A549 (cell line): ENCODE results near the gene ZCCHC12. TPM values are rescaled to one million over a fixed set of nuclear protein-coding genes. Genes with fewer than 3 reads are reported as not detected.
"Not testable (repeated sequence)": the region's sequence is repeated elsewhere in the genome, so short reads cannot be mapped to it uniquely, and the experiment has no call there.

Experiments used
- ATAC-seq, 2 experiments: fragments of 200-7000 bp in 1 of 2; fragments of >200 bp in 1 of 2; cut with Nextera tagmentation in 1 of 2; cut with Tn5 transposase in 1 of 2; 3 replicates each; pipeline versions ENCODE4 v1.8.0 to v1.9.1; 2018 to 2020; ENCODE audit warnings: mild to moderate bottlenecking in 1 of 2, moderate library complexity in 1 of 2
- CTCF ChIA-PET: fragments of 300-600 bp; sonication (Branson Sonifier 250); formaldehyde crosslinking; extraction: SDS; loops from one replicate; lab custom pipeline; 2021; ENCODE audit warnings: antibody characterized with exemption, inconsistent platforms; lab: Yijun Ruan, JAX
- POLR2A ChIA-PET: fragments of 350-600 bp; formaldehyde crosslinking; extraction: SDS; loops from one replicate; lab custom pipeline; 2021; ENCODE audit warnings: antibody characterized with exemption, inconsistent platforms; lab: Yijun Ruan, JAX
- DNase-seq, 2 experiments: peaks; one replicate each; pipeline versions ENCODE4 v3.0.0 to v3.0.0-alpha.2; 2011 to 2016; ENCODE audit warnings: low read depth in 1 of 2, low spot score in 1 of 2
- FAIRE-seq: peaks from 2 replicates; lab custom pipeline; 2011; peaks lifted over from hg19 to GRCh38; lab: Jason Lieb, UNC
- H3K27ac ChIP-seq, 2 experiments: fragments of >200 bp; sonication (Bioruptor Twin); formaldehyde crosslinking; 3 replicates each; pipeline ENCODE4 v1.5.1; 2016 to 2017
- H3K4me1 ChIP-seq: fragments of >200 bp; sonication (Bioruptor Twin); formaldehyde crosslinking; 3 replicates; pipeline ENCODE4 v1.6.1; 2016
- H3K4me2 ChIP-seq: fragments of >200 bp; sonication (Bioruptor Twin); formaldehyde crosslinking; 3 replicates; pipeline ENCODE4 v1.6.1; 2016
- H3K4me3 ChIP-seq: fragments of >200 bp; sonication (Bioruptor Twin); formaldehyde crosslinking; 3 replicates; pipeline ENCODE4 v1.5.1; 2016
- H3K9me3 ChIP-seq: fragments of >200 bp; sonication (Bioruptor Twin); formaldehyde crosslinking; 3 replicates; pipeline ENCODE4 v1.6.1; 2016
- CEBPB ChIP-seq, 2 experiments: fragments of >200 bp in 1 of 2; sonication (Bioruptor Twin) in 1 of 2; formaldehyde crosslinking in 1 of 2; IDR thresholded peaks; 2 replicates each; pipeline ENCODE4 v1.6.1; 2012 to 2016
- CHD2 ChIP-seq: fragments of 150-350 bp; IDR thresholded peaks from 2 replicates; pipeline ENCODE4 v1.6.1; 2014; ENCODE audit warnings: low read length; ENCODE audit not compliant: partially characterized antibody
- CTCF ChIP-seq: fragments of >200 bp; sonication (Bioruptor Twin); formaldehyde crosslinking; IDR thresholded peaks from 3 replicates; pipeline ENCODE4 v1.5.1; 2016
- EHMT2 ChIP-seq: fragments of 200-600 bp; sonication (generic); IDR thresholded peaks from 2 replicates; pipeline ENCODE4 v1.6.1; 2016; ENCODE audit warnings: antibody characterized with exemption, low read depth, mild to moderate bottlenecking, moderate library complexity
- EP300 ChIP-seq, 2 experiments: fragments of >200 bp; sonication (Bioruptor Twin); formaldehyde crosslinking; IDR thresholded peaks; 2 replicates in 1 of 2; 3 replicates in 1 of 2; pipeline ENCODE4 v1.6.1; 2016 to 2017
- ESRRA ChIP-seq: fragments of 150-350 bp; IDR thresholded peaks from 2 replicates; pipeline ENCODE4 v1.6.1; 2014; ENCODE audit warnings: mild to moderate bottlenecking, low read length, borderline replicate concordance
- FOSL2 ChIP-seq, 2 experiments: fragments of 450-650 bp in 1 of 2; fragments of >200 bp in 1 of 2; sonication (Bioruptor Twin) in 1 of 2; formaldehyde crosslinking; IDR thresholded peaks; 2 replicates each; pipeline versions ENCODE4 v1.5.0 to v1.6.1; 2016 to 2020; ENCODE audit warnings: mild to moderate bottlenecking in 1 of 2, moderate library complexity in 1 of 2
- FOXS1 ChIP-seq: fragments of 250-450 bp; sonication (Bioruptor Pico); IDR thresholded peaks from 2 replicates; pipeline ENCODE4 v1.5.0; 2020; ENCODE audit warnings: mild to moderate bottlenecking, moderate library complexity
- GATA3 ChIP-seq: IDR thresholded peaks from 2 replicates; pipeline ENCODE4 v1.6.1; 2012; ENCODE audit warnings: borderline replicate concordance
- HMGXB4 ChIP-seq: fragments of 250-450 bp; sonication (Bioruptor Pico); IDR thresholded peaks from 2 replicates; pipeline ENCODE4 v1.5.0; 2021; ENCODE audit warnings: mild to moderate bottlenecking, moderate library complexity, borderline replicate concordance
- HOXA7 ChIP-seq: fragments of 250-450 bp; sonication (Bioruptor Pico); IDR thresholded peaks from 2 replicates; pipeline ENCODE4 v1.5.0; 2020; ENCODE audit warnings: mild to moderate bottlenecking, moderate library complexity
- KDM1A ChIP-seq: fragments of 200-600 bp; sonication (generic); IDR thresholded peaks from 2 replicates; pipeline ENCODE4 v1.6.1; 2016; ENCODE audit warnings: low read depth, mild to moderate bottlenecking
- MAFK ChIP-seq: fragments of 450-650 bp; IDR thresholded peaks from 2 replicates; pipeline ENCODE4 v1.6.1; 2014; ENCODE audit not compliant: partially characterized antibody
- MAZ ChIP-seq: fragments of 150-350 bp; IDR thresholded peaks from 2 replicates; pipeline ENCODE4 v1.6.1; 2014; ENCODE audit warnings: antibody characterized with exemption, low read depth, low read length, borderline replicate concordance
- RAD21 ChIP-seq, 2 experiments: fragments of >200 bp in 1 of 2; sonication (Bioruptor Twin) in 1 of 2; formaldehyde crosslinking in 1 of 2; IDR thresholded peaks in 1 of 2; conservative IDR thresholded peaks in 1 of 2; 2 replicates in 1 of 2; 3 replicates in 1 of 2; pipeline ENCODE4 v1.6.1; 2012 to 2018; ENCODE audit warnings: inconsistent platforms in 1 of 2
- REST ChIP-seq: fragments of 200-600 bp; sonication (generic); IDR thresholded peaks from 2 replicates; pipeline ENCODE4 v1.6.1; 2016; ENCODE audit warnings: antibody characterized with exemption, mild to moderate bottlenecking, moderate library complexity
- RNF2 ChIP-seq: fragments of 200-600 bp; sonication (generic); IDR thresholded peaks from 2 replicates; pipeline ENCODE4 v1.6.1; 2016; ENCODE audit warnings: low read depth, mild to moderate bottlenecking, antibody characterized with exemption, moderate library complexity, borderline replicate concordance
- SMC3 ChIP-seq: fragments of >200 bp; sonication (Bioruptor Twin); formaldehyde crosslinking; IDR thresholded peaks from 3 replicates; pipeline ENCODE4 v1.6.1; 2018; ENCODE audit warnings: inconsistent platforms
- ZFP36 ChIP-seq: fragments of 450-650 bp; IDR thresholded peaks from 2 replicates; pipeline ENCODE4 v1.6.1; 2014; ENCODE audit warnings: borderline replicate concordance; ENCODE audit not compliant: partially characterized antibody
- WGBS: methylation state at CpG from one replicate; pipeline ENCODE4 v1.1.6; 2017; ENCODE audit errors: missing lambda C conversion rate; 5-methylcytosine and 5-hydroxymethylcytosine counted together
- polyA plus RNA-seq, 4 experiments: library from polyadenylated mRNA; depleted of rRNA in 3 of 4; stranded (reverse); fragments of >200 nt; fragmentation: RNase III in 1 of 4; extraction: RNeasy Plus Mini Kit Qiagen cat#74134 plus additional on column Dnase treatment in 1 of 4; gene quantifications; 2 replicates in 3 of 4; 3 replicates in 1 of 4; pipeline ENCODE4 v1.2.3, GENCODE V29; 2011 to 2017
- TF ChIP-seq, protein P1 (sequence below): fragments of >200 bp; sonication (Bioruptor Twin); formaldehyde crosslinking; IDR thresholded peaks from 2 replicates; pipeline ENCODE4 v1.6.1; 2016
- TF ChIP-seq, protein P2 (sequence below): fragments of >200 bp; sonication (Bioruptor Twin); formaldehyde crosslinking; IDR thresholded peaks from 3 replicates; pipeline ENCODE4 v1.6.1; 2016

The ZCCHC12 gene
- polyA plus RNA-seq, 2 of the 4 experiments (the other 2 are of a cell fraction) = 0.04 to 0.13 TPM

DNA sequence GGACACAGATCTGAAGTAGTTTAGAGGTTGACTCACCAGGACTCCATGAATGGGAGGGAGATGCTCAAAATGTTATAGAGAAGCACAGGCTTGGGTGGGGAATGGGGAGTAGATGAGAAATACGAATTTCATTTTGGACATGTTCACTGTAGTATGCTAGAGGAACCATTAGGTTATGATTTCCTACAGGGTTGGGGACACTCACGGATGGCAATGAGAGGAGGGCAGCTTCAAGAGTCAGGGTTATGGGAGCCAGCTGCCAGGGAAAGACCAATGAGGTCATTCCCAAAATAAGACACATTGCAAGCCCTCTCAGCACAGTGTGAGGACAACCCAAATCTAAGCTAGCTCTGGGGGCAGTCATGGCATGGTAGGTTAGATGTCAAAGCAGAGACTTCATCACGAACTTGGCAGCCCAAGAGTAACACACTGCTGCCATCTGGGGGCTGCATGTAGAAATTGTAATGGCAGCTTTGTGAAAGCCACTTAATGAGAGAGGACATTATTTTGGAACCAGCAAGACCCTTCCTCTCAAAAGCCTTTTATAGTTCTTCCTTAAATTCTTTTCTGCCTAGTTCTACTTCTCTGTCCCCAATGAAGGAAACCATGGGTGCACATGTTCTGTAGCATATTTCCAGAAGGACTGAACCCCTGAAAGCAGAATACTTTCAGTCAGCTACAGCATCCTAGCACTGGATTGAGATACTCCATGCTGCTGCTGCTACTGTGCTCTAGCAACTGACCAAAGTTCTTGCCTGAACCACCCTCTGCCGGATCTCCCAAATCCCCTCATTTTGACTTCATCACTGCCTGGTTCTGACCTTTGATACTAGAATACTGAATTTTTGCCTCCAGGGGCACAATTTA lies 16.2 kb upstream of the ZCCHC12 start:
- TF ChIP-seq CTCF (peak; percentile 79), GATA3 (no peak), SMC3 (peak; percentile 92), ESRRA (no peak), FOXS1 (CRISPR knock-in tag) (no peak), RAD21 (conservative IDR thresholded peaks at IDR 0.05 in 1 of 2, IDR thresholded peaks at IDR 0.05 in 1 of 2) (peak; percentile 88 to 94)
- TF ChIP-seq, protein P1, sequence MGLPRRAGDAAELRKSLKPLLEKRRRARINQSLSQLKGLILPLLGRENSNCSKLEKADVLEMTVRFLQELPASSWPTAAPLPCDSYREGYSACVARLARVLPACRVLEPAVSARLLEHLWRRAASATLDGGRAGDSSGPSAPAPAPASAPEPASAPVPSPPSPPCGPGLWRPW = no peak
- WGBS = 25% methylated on average over 4 of the region's 4 CpGs
- ATAC-seq (peak; percentile 86 to 88), FAIRE-seq (peak; percentile 98), DNase-seq (peak; percentile 26 to 67)
- POLR2A ChIA-PET = no interaction called here
- H3K9me3 ChIP-seq = no peaks in the 10 kb centered on the region
- no peak overlapping the region for H3K27ac ChIP-seq
- no peak overlapping the region for H3K4me2 ChIP-seq
- H3K4me1 ChIP-seq = no peaks in the 10 kb centered on the region
- H3K4me3 ChIP-seq = no peak overlapping the region
- CTCF ChIA-PET = interaction anchor here (0.6 to 8.3 kb wide), 36 partner anchors 9 to 406 kb away, joined by 3 to 82 read pairs (median 4); partner anchors contain the start of gene ZCCHC12

- H3K4me1 ChIP-seq, POLR2A ChIA-PET, FAIRE-seq, H3K9me3 ChIP-seq, DNase-seq, H3K4me2 ChIP-seq, ATAC-seq, H3K4me3 ChIP-seq, H3K27ac ChIP-seq: not testable (repeated sequence)
- 79% methylated on average over 4 of the region's 4 CpGs for WGBS
- CTCF ChIA-PET = interaction anchor here (1.1 kb wide), 1 partner anchor 190 kb away, joined by 3 read pairs; no protein-coding TSS in a partner anchor
Measured at GRCh38 chrX:118817257-118817656, 6.4 kb upstream of the ZCCHC12 start.

DNA sequence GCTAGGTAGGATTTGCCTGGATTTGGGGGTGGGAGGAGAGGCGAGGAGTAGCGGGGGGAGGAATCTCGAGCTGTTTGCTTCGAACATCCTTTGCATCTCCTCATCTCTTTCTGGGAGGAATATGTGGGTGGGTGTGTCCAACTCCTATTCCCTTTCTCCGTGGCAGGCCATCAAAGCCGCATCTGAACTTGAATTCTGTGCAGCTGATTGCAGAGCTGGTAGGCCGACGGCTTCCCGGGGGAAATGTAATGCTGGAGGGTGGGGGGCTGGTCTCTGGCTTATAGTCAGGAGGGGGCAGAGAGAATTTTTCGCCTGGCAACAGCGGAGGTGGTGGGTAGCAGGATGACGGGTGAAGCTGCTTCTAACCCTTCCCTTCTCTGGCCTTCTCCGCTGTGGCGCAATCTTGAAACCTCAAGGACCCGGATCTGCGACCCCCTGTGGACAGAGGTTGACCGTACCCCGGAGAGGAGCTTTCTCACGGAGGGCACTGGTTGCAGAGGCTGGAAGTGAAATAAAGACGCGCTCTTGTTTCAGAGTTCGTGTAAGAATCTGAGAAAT lies 628 bp downstream of the ZCCHC12 start:
- Histone ChIP-seq H3K4me3 (peak overlapping the region; percentile 39), H3K4me2 (peak overlapping the region; percentile 91), H3K9me3 (no peaks in the 10 kb centered on the region), H3K27ac (no peak overlapping the region; a peak in 1 of 6 replicates), H3K4me1 (no peaks in the 10 kb centered on the region)
- CTCF ChIA-PET = interaction anchor here (0.7 to 3.4 kb wide), 9 partner anchors 10 to 269 kb away, joined by 3 to 14 read pairs (median 4); no protein-coding TSS in a partner anchor
- WGBS = 59% methylated on average over 16 of the region's 22 CpGs
- POLR2A ChIA-PET = no interaction called here
- FAIRE-seq = no peak
- peak in 1 of 2 experiments; percentile 34; a peak in 2 of 6 replicates for ATAC-seq
- no peak for DNase-seq
- TF ChIP-seq HOXA7 (CRISPR knock-in tag) = no peak
- TF ChIP-seq MAFK = no peak
- no peak for TF ChIP-seq CEBPB (IDR thresholded peaks at IDR 0.05)
- no peak for TF ChIP-seq FOSL2 (IDR thresholded peaks at IDR 0.05)
- no peak for TF ChIP-seq FOSL2 (CRISPR knock-in tag; IDR thresholded peaks at IDR 0.05)
- TF ChIP-seq RNF2 = no peak
- TF ChIP-seq CHD2 = no peak
- no peak for TF ChIP-seq REST
- TF ChIP-seq, protein P2, sequence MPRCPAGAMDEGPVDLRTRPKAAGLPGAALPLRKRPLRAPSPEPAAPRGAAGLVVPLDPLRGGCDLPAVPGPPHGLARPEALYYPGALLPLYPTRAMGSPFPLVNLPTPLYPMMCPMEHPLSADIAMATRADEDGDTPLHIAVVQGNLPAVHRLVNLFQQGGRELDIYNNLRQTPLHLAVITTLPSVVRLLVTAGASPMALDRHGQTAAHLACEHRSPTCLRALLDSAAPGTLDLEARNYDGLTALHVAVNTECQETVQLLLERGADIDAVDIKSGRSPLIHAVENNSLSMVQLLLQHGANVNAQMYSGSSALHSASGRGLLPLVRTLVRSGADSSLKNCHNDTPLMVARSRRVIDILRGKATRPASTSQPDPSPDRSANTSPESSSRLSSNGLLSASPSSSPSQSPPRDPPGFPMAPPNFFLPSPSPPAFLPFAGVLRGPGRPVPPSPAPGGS = no peak
- no peak for TF ChIP-seq EP300 (IDR thresholded peaks at IDR 0.05)
- no peak for TF ChIP-seq KDM1A
- no peak for TF ChIP-seq HMGXB4 (CRISPR knock-in tag)
- TF ChIP-seq ZFP36 = no peak
- TF ChIP-seq MAZ = no peak
- no peak for TF ChIP-seq EHMT2
